Measurements from ENCODE around the gene DAPK2. TPM values are rescaled to one million over a fixed set of nuclear protein-coding genes. Genes with fewer than 3 reads are reported as not detected.

The DAPK2 gene
- total RNA-seq, 1 experiment from 2014 or later, result 2.3 TPM

- CTCF ChIA-PET, result interaction anchor here (4.6 kb wide), 1 partner anchor 38 kb away, joined by 28 read pairs; no protein-coding TSS in a partner anchor
These were observed 138.8 kb downstream of the DAPK2 start for GRCh38 chr15:63907521-63907920.

GRCh38 chr15:63906266-63906584 is 140.1 kb downstream of the DAPK2 start:
- no peak for DNase-seq (ENCODE audit: low spot score)
- H3K4me3 Mint-ChIP-seq, result no peak overlapping the region
- CTCF ChIA-PET, result interaction anchor here (2.4 to 4.6 kb wide), 2 partner anchors 9 to 39 kb away, joined by 9 to 28 read pairs; no protein-coding TSS in a partner anchor
- POLR2A ChIA-PET, result no interaction called here
- no peaks in the 10 kb centered on the region for H3K27me3 Mint-ChIP-seq (ENCODE audit: low read depth)
- peaks cover 20% of the 10 kb centered on the region for H3K4me1 Mint-ChIP-seq
- ATAC-seq, result no peak
- H3K27ac Mint-ChIP-seq, result no peak overlapping the region
- no peaks in the 10 kb centered on the region for H3K36me3 Mint-ChIP-seq
- H3K9me3 Mint-ChIP-seq, result no peaks in the 10 kb centered on the region
- no peak for TF ChIP-seq JUN (CRISPR knock-in tag; IDR thresholded peaks at IDR 0.05)
- no peak for TF ChIP-seq ZNF317 (CRISPR knock-in tag; IDR thresholded peaks at IDR 0.05; ENCODE audit: borderline replicate concordance, low read depth)
- TF ChIP-seq CDX4 (CRISPR knock-in tag; IDR thresholded peaks at IDR 0.05; ENCODE audit: borderline replicate concordance), result no peak
- no peak for TF ChIP-seq HMGXB4 (CRISPR knock-in tag; IDR thresholded peaks at IDR 0.05)
- TF ChIP-seq ZNF416 (CRISPR knock-in tag; IDR thresholded peaks at IDR 0.05), result no peak
- TF ChIP-seq ZMAT4 (CRISPR knock-in tag; IDR thresholded peaks at IDR 0.05), result no peak
- TF ChIP-seq GRHL2 (CRISPR knock-in tag; IDR thresholded peaks at IDR 0.05; ENCODE audit: insufficient replicate concordance, severe bottlenecking), result no peak
- no peak for TF ChIP-seq ZNF219 (CRISPR knock-in tag; IDR thresholded peaks at IDR 0.05; ENCODE audit: borderline replicate concordance)
- TF ChIP-seq ZNF121 (CRISPR knock-in tag; IDR thresholded peaks at IDR 0.05), result no peak
- TF ChIP-seq ELF4 (CRISPR knock-in tag; IDR thresholded peaks at IDR 0.05; ENCODE audit: low read depth), result no peak
- TF ChIP-seq PREB (CRISPR knock-in tag; IDR thresholded peaks at IDR 0.05; ENCODE audit: borderline replicate concordance), result no peak
- no peak for TF ChIP-seq MYBL2 (CRISPR knock-in tag; IDR thresholded peaks at IDR 0.05)
- TF ChIP-seq JAZF1 (CRISPR knock-in tag; IDR thresholded peaks at IDR 0.05), result no peak
- no peak for TF ChIP-seq MLX (CRISPR knock-in tag; IDR thresholded peaks at IDR 0.05)

More at GRCh38 chr15:63907521-63907920, 138.8 kb downstream of the DAPK2 start:
- Mint-ChIP-seq H3K27ac (no peak overlapping the region), H3K4me3 (no peak overlapping the region), H3K36me3 (no peaks in the 10 kb centered on the region), H3K9me3 (no peaks in the 10 kb centered on the region), H3K4me1 (peaks cover 20% of the 10 kb centered on the region), H3K27me3 (ENCODE audit: low read depth) (no peaks in the 10 kb centered on the region)
- DNase-seq (ENCODE audit: low spot score) (no peak), ATAC-seq (no peak)
- TF ChIP-seq TP53 (CRISPR knock-in tag; IDR thresholded peaks at IDR 0.05) (no peak), HMGA2 (CRISPR knock-in tag; IDR thresholded peaks at IDR 0.05) (no peak), ZNF512 (CRISPR knock-in tag; IDR thresholded peaks at IDR 0.05; ENCODE audit: borderline replicate concordance) (no peak)
- POLR2A ChIA-PET, result no interaction called here

All from WTC11 (cell line).